Measurements from ENCODE around the gene MBP. TPM values are rescaled to one million over a fixed set of nuclear protein-coding genes. Genes with fewer than 3 reads are reported as not detected.

Gene MBP
- total RNA-seq, 6 experiments from 2014 or later: 0.05 to 0.23 (median 0.12) TPM; not detected in 1

DNA sequence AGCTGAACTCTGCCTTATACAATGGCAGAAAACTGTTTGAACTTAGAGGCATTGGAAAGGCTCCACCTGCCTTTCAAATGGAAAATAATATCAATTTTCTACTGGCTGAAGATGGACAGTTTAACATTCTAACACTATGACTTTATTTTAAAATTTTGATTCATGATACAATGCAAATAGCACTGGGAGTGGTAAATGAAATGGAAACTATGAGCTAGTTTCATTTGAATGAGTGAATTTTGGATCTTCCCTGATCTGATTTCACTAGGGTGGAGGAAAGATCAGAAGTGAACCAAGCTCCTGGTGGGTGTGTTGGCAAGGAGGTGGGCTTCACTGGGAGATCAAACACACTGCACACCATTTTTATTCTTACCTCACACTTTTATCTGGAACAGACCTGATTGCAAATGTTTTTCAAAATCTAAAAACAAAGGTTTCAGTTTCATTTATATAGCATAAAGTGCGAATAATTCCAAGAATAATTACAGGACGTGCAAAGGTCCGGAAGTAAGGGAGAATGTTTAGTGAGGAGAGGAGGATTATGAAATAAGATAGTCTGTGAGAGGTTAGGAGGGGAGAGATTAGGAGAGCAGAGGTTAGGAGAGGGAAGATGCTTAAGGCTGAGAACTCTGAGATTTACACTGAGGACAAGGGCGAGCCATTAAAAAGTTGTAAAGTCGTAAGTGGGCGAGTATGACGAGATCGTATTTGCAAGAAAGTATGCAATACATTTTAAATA is 18.6 kb upstream of the MBP start:
- Mint-ChIP-seq H3K4me1 (ENCODE audit: low read depth) (peaks cover 7% of the 10 kb centered on the region), H3K4me3 (no peak overlapping the region), H3K9me3 (no peaks in the 10 kb centered on the region), H3K27me3 (ENCODE audit: insufficient read depth) (peaks cover 16% of the 10 kb centered on the region; the same call in 1 of the 2 replicates), H3K27ac (no peak overlapping the region), H3K36me3 (ENCODE audit: low read depth) (no peaks in the 10 kb centered on the region)
- no peak for DNase-seq
- TF ChIP-seq, protein P1, sequence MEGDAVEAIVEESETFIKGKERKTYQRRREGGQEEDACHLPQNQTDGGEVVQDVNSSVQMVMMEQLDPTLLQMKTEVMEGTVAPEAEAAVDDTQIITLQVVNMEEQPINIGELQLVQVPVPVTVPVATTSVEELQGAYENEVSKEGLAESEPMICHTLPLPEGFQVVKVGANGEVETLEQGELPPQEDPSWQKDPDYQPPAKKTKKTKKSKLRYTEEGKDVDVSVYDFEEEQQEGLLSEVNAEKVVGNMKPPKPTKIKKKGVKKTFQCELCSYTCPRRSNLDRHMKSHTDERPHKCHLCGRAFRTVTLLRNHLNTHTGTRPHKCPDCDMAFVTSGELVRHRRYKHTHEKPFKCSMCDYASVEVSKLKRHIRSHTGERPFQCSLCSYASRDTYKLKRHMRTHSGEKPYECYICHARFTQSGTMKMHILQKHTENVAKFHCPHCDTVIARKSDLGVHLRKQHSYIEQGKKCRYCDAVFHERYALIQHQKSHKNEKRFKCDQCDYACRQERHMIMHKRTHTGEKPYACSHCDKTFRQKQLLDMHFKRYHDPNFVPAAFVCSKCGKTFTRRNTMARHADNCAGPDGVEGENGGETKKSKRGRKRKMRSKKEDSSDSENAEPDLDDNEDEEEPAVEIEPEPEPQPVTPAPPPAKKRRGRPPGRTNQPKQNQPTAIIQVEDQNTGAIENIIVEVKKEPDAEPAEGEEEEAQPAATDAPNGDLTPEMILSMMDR (IDR thresholded peaks at IDR 0.05): no peak

DNA sequence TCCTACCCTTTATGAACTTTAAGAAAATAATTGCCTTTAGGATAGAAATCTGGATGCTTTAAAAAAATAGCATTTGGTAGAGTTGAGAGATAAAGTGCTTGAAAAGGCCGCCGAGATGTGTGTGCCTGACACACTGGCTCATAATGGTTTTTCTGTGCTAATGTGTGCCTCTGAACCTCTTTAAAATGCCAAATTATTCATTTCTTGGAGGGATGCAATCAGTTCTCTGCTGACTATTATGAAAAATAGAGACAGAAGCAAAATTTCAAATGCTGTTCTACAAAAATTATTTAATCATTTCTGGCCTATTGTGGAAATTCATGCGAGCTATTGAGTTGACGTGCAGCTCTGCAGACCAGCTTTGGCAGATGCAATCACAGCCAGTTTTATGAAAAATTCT is 18.0 kb upstream of the MBP start:
- TF ChIP-seq, protein P1 (IDR thresholded peaks at IDR 0.05): no peak
- H3K4me1 Mint-ChIP-seq (ENCODE audit: low read depth): peaks cover 7% of the 10 kb centered on the region
- peaks cover 16% of the 10 kb centered on the region; the same call in 1 of the 2 replicates for H3K27me3 Mint-ChIP-seq (ENCODE audit: insufficient read depth)
- H3K4me3 Mint-ChIP-seq: no peak overlapping the region
- DNase-seq: no peak
- no peak overlapping the region for H3K27ac Mint-ChIP-seq
- no peaks in the 10 kb centered on the region for H3K36me3 Mint-ChIP-seq (ENCODE audit: low read depth)
- H3K9me3 Mint-ChIP-seq: no peaks in the 10 kb centered on the region

DNA sequence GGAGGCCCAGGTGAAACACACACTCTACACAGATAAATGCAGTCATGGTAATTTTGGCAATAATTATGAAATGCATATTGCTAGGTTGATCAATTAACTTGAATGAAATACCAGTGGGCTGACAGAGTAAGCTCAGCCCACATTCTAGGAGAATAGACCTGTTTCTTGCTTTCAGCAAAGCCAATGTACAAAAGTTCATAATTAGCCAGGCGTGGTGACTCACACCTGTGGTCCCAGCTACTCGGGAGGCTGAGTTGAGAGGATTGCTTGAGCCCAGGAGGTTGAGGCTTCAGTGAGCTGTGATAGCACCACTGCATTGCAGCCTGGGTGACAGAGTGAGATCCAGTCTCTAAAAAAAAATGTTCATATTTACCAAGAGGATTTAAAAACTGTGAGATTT is 15.7 kb upstream of the MBP start:
- Mint-ChIP-seq H3K36me3 (ENCODE audit: low read depth) (peaks cover 5% of the 10 kb centered on the region; the same call in 1 of the 2 replicates), H3K9me3 (peaks cover 10% of the 10 kb centered on the region), H3K27ac (no peak overlapping the region), H3K4me3 (no peak overlapping the region), H3K27me3 (ENCODE audit: insufficient read depth) (peaks cover 14% of the 10 kb centered on the region; the same call in 1 of the 2 replicates), H3K4me1 (ENCODE audit: low read depth) (peaks cover 7% of the 10 kb centered on the region)
- no peak for DNase-seq
- TF ChIP-seq, protein P1 (IDR thresholded peaks at IDR 0.05): no peak

DNA sequence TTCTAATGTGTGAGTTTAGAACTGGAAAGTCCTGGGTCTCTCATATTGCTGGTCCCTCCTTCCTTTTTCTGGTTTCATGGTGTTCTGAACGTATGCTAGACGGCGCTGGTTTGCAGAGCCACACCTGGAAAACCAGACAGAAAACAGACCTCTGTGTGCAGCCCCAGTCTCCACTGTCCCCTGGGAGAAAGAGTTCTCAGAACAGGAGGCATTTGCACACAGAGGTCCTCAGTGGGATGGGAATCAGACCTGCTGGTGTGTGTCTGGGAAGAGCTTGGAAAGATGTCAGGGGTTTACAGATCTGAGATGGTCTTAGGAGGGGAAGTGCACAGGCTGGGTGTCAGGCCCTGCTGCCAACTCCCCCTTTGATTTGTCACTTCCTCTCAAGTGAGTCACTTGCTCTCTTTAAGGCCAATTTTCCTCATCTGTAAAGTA is 14.9 kb upstream of the MBP start:
- Mint-ChIP-seq H3K4me1 (ENCODE audit: low read depth) (peaks cover 7% of the 10 kb centered on the region), H3K27me3 (ENCODE audit: insufficient read depth) (peaks cover 10% of the 10 kb centered on the region; the same call in 1 of the 2 replicates), H3K27ac (no peak overlapping the region), H3K9me3 (peaks cover 18% of the 10 kb centered on the region), H3K36me3 (ENCODE audit: low read depth) (peaks cover 9% of the 10 kb centered on the region), H3K4me3 (no peak overlapping the region)
- DNase-seq: no peak
- TF ChIP-seq, protein P1 (IDR thresholded peaks at IDR 0.05): no peak

DNA sequence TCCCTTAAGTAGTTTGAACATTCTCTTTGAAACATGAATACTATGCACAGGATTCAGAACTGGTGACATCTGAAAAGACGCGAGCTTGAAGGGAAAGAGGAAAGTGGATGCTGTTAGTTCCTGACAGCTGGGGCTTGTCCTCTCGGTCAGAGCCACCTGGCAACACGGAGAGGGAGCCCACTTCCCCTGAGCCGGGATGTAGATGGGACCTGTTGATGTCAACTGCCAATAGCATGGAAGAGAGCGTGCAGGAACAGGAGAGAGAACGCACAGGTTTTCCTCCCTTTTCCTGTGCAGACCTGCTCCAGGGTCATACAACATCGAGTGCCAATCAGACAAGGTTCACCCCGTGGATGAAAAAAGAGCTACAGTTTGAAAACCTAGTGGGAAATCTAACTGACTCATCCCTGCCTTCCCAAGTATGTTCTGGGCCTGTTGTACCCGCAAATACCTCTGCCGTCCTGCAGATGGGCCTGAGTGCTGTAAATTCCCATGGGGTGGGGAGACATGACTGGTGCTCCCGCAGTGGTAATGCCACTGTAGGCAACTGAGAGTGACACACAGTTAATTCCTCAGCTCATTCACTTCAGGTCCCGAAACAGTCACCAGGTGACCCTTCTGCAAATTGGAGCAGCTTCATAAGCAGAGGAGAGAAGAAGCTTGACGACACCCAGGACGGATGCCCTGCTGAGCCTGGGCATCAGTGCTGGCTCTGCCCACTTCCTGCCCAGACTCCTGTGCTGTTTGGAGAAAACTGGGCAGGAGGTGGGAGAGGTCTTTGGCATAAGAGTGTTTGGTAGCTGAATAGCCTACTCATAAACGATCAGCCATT is 13.9 kb upstream of the MBP start:
- Mint-ChIP-seq H3K27me3 (ENCODE audit: insufficient read depth) (peaks cover 2% of the 10 kb centered on the region; the same call in 1 of the 2 replicates), H3K4me3 (no peak overlapping the region), H3K4me1 (ENCODE audit: low read depth) (peaks cover 7% of the 10 kb centered on the region), H3K36me3 (ENCODE audit: low read depth) (peaks cover 14% of the 10 kb centered on the region), H3K27ac (no peak overlapping the region), H3K9me3 (peaks cover 28% of the 10 kb centered on the region)
- TF ChIP-seq, protein P1 (IDR thresholded peaks at IDR 0.05): no peak
- DNase-seq: no peak
